H1 (cell line): Measurements from ENCODE around the gene CD300LF.

ENCODE experiments used
- SP1 ChIP-seq: IDR thresholded peaks from 2 replicates; pipeline ENCODE4 v1.6.1; 2011; ENCODE audit warnings: low read depth, low read length
- ZNF274 ChIP-seq: IDR thresholded peaks from 2 replicates; pipeline ENCODE4 v1.7.0; 2012; ENCODE audit warnings: low read length, borderline replicate concordance; ENCODE audit errors: extremely low read depth
- TF ChIP-seq, protein P1 (sequence below), 3 experiments: IDR thresholded peaks; 1 replicate in 2 of 3; 2 replicates in 1 of 3; pipeline versions ENCODE4 v1.5.1 to v1.6.1; 2011; ENCODE audit warnings: low read length in 3 of 3, mild to moderate bottlenecking in 3 of 3, inconsistent platforms in 2 of 3, low read depth in 1 of 3, moderate library complexity in 1 of 3; ENCODE audit not compliant: insufficient read depth in 1 of 3; ENCODE audit errors: control extremely low read depth in 1 of 3

DNA sequence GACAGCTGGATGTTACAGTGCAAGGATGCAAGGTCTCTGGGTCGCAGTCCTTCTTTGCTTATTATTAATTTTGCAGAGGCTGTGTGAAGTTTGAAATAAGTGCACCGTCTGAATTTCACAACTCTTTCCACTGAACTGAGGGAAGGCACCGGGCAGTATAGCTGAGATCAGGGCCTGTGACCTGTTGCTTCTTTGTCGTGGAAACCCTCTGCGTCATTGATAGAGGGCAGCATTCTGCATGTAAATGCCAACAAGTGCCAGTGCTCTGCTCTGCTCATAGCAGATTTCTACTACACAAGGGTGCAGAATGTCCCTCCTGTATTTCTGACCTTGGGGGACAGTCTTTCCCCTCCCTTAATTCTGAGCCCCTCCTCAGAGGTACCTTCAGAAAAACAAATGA is 26.0 kb downstream of the CD300LF start:
- TF ChIP-seq SP1, result no peak
- no peak for TF ChIP-seq ZNF274
- TF ChIP-seq, protein P1, sequence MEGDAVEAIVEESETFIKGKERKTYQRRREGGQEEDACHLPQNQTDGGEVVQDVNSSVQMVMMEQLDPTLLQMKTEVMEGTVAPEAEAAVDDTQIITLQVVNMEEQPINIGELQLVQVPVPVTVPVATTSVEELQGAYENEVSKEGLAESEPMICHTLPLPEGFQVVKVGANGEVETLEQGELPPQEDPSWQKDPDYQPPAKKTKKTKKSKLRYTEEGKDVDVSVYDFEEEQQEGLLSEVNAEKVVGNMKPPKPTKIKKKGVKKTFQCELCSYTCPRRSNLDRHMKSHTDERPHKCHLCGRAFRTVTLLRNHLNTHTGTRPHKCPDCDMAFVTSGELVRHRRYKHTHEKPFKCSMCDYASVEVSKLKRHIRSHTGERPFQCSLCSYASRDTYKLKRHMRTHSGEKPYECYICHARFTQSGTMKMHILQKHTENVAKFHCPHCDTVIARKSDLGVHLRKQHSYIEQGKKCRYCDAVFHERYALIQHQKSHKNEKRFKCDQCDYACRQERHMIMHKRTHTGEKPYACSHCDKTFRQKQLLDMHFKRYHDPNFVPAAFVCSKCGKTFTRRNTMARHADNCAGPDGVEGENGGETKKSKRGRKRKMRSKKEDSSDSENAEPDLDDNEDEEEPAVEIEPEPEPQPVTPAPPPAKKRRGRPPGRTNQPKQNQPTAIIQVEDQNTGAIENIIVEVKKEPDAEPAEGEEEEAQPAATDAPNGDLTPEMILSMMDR (IDR thresholded peaks at IDR 0.05; ENCODE audit: control extremely low read depth in 1 of 3, insufficient read depth in 1 of 3, low read depth in 1 of 3, low read length in 3 of 3), result no peak
